ENCODE data around the gene EIF2B4.

- TF ChIP-seq CTCF (conservative IDR thresholded peaks at IDR 0.05; ENCODE audit: low read length) (no peak), EZH2phosphoT487 (IDR thresholded peaks at IDR 0.05; ENCODE audit: borderline replicate concordance, low read depth, low read length) (no peak)
Measured at GRCh38 chr2:27377618-27378095, 7.5 kb upstream of the EIF2B4 start.

Data from OCI-LY7 (cell line).